H9 (cell line): ENCODE results near the gene ABCG2. TPM values are rescaled to one million over a fixed set of nuclear protein-coding genes. Genes with fewer than 3 reads are reported as not detected.

Experiments used
- DNase-seq: peaks from one replicate; pipeline ENCODE4 v3.0.0-alpha.2; 2017
- H2AFZ ChIP-seq: one replicate; pipeline ENCODE4 v1.6.1; 2013; ENCODE audit warnings: mild to moderate bottlenecking, low read length, control low read depth, moderate library complexity
- H2AK5ac ChIP-seq: 2 replicates; pipeline ENCODE4 v1.6.1; 2013; ENCODE audit warnings: low read length, control low read depth, mixed read lengths; ENCODE audit not compliant: insufficient read length
- H2BK120ac ChIP-seq: one replicate; pipeline ENCODE4 v1.6.1; 2013; ENCODE audit warnings: low read depth, mild to moderate bottlenecking, low read length, control low read depth, inconsistent platforms; ENCODE audit not compliant: poor library complexity, severe bottlenecking
- H2BK12ac ChIP-seq: 2 replicates; pipeline ENCODE4 v1.6.1; 2013; ENCODE audit warnings: low read length, control low read depth, mixed read lengths, low read depth; ENCODE audit not compliant: insufficient read length
- H2BK15ac ChIP-seq: 2 replicates; pipeline ENCODE4 v1.6.1; 2013; ENCODE audit warnings: low read depth, low read length, control low read depth
- H2BK20ac ChIP-seq: one replicate; pipeline ENCODE4 v1.6.1; 2013; ENCODE audit warnings: low read depth, mild to moderate bottlenecking, low read length, control low read depth, inconsistent platforms; ENCODE audit not compliant: poor library complexity, severe bottlenecking
- H2BK5ac ChIP-seq: 2 replicates; pipeline ENCODE4 v1.6.1; 2013; ENCODE audit warnings: low read length, control low read depth, mixed read lengths; ENCODE audit not compliant: insufficient read length
- H3K14ac ChIP-seq: 2 replicates; pipeline ENCODE4 v1.6.1; 2013; ENCODE audit warnings: low read length, control low read depth; ENCODE audit not compliant: insufficient read depth
- H3K18ac ChIP-seq: 2 replicates; pipeline ENCODE4 v1.6.1; 2013; ENCODE audit warnings: low read depth, mild to moderate bottlenecking, mixed read lengths, low read length, control low read depth; ENCODE audit not compliant: insufficient read length
- H3K23ac ChIP-seq: 2 replicates; pipeline ENCODE4 v1.6.1; 2013; ENCODE audit warnings: low read length, control low read depth, mixed read lengths, low read depth; ENCODE audit not compliant: insufficient read length
- H3K23me2 ChIP-seq: 2 replicates; pipeline ENCODE4 v1.6.1; 2013; ENCODE audit warnings: low read depth, mild to moderate bottlenecking, mixed read lengths, low read length, control low read depth; ENCODE audit not compliant: insufficient read length, poor library complexity, severe bottlenecking
- H3K27ac ChIP-seq: 2 replicates; pipeline ENCODE4 v1.5.1; 2013; ENCODE audit warnings: low read length, control low read depth, mixed read lengths, low read depth; ENCODE audit not compliant: insufficient read length
- H3K27me3 ChIP-seq: 2 replicates; pipeline ENCODE4 v1.6.1; 2013; ENCODE audit warnings: low read length, control low read depth, inconsistent platforms; ENCODE audit not compliant: insufficient read depth
- H3K4ac ChIP-seq: 2 replicates; pipeline ENCODE4 v1.6.1; 2013; ENCODE audit warnings: low read depth, mild to moderate bottlenecking, control low read depth, inconsistent platforms, low read length, moderate library complexity
- H3K4me1 ChIP-seq: 2 replicates; pipeline ENCODE4 v1.6.1; 2013; ENCODE audit warnings: low read length, control low read depth, inconsistent platforms; ENCODE audit not compliant: insufficient read depth
- H3K4me2 ChIP-seq: 2 replicates; pipeline ENCODE4 v1.6.1; 2013; ENCODE audit warnings: low read length, control low read depth, mixed read lengths; ENCODE audit not compliant: insufficient read length, insufficient read depth
- H3K56ac ChIP-seq: 2 replicates; pipeline ENCODE4 v1.6.1; 2013; ENCODE audit warnings: low read depth, mild to moderate bottlenecking, mixed read lengths, low read length, control low read depth; ENCODE audit not compliant: insufficient read length
- H3K79me1 ChIP-seq: 2 replicates; pipeline ENCODE4 v1.6.1; 2013; ENCODE audit warnings: low read depth, mild to moderate bottlenecking, moderate library complexity, low read length, control low read depth, inconsistent platforms; ENCODE audit not compliant: insufficient read depth, poor library complexity, severe bottlenecking
- H3K79me2 ChIP-seq: 2 replicates; pipeline ENCODE4 v1.6.1; 2013; ENCODE audit warnings: low read length, control low read depth, inconsistent platforms; ENCODE audit not compliant: insufficient read depth
- H3K9ac ChIP-seq: 2 replicates; pipeline ENCODE4 v1.6.1; 2013; ENCODE audit warnings: low read length, control low read depth, mixed read lengths; ENCODE audit not compliant: insufficient read length; ENCODE audit errors: extremely low read depth
- H3K9me3 ChIP-seq: one replicate; pipeline ENCODE4 v1.6.1; 2013; ENCODE audit warnings: low read depth, low read length, inconsistent platforms; ENCODE audit not compliant: control insufficient read depth
- H3T11ph ChIP-seq: one replicate; pipeline ENCODE4 v1.6.1; 2013; ENCODE audit warnings: mild to moderate bottlenecking, low read length, control low read depth, inconsistent platforms
- H4K20me1 ChIP-seq: one replicate; pipeline ENCODE4 v1.6.1; 2013; ENCODE audit not compliant: control insufficient read depth, insufficient read length, insufficient read depth
- H4K5ac ChIP-seq: 2 replicates; pipeline ENCODE4 v1.6.1; 2013; ENCODE audit warnings: low read depth, mild to moderate bottlenecking, mixed read lengths, low read length, control low read depth; ENCODE audit not compliant: insufficient read length
- H4K8ac ChIP-seq: replicated peaks from 2 replicates; pipeline ENCODE4 v1.6.1; 2013; ENCODE audit warnings: low read length, control low read depth, mixed read lengths, low read depth; ENCODE audit not compliant: insufficient read length
- H4K91ac ChIP-seq: 2 replicates; pipeline ENCODE4 v1.6.1; 2013; ENCODE audit warnings: low read depth, mild to moderate bottlenecking, moderate library complexity, mixed read lengths, low read length, control low read depth; ENCODE audit not compliant: insufficient read length
- H3K27ac Mint-ChIP-seq, 3 experiments: 2 replicates in 2 of 3; 3 replicates in 1 of 3; pipeline ENCODE4 v1.8.0; 2020 to 2021; ENCODE audit warnings: mixed read lengths in 3 of 3, mild to moderate bottlenecking in 1 of 3, moderate library complexity in 1 of 3
- H3K27me3 Mint-ChIP-seq: 2 replicates; pipeline ENCODE4 v1.8.0; 2021; ENCODE audit warnings: low read depth, mild to moderate bottlenecking, moderate library complexity, mixed read lengths
- H3K36me3 Mint-ChIP-seq, 3 experiments: 2 replicates in 2 of 3; 3 replicates in 1 of 3; pipeline ENCODE4 v1.8.0; 2020 to 2021; ENCODE audit warnings: low read depth in 3 of 3, mixed read lengths in 3 of 3; ENCODE audit not compliant: insufficient read depth in 1 of 3
- H3K4me1 Mint-ChIP-seq, 2 experiments: 2 replicates each; pipeline ENCODE4 v1.8.0; 2020; ENCODE audit warnings: mixed read lengths in 2 of 2
- H3K4me3 Mint-ChIP-seq, 2 experiments: 2 replicates in 1 of 2; 3 replicates in 1 of 2; pipeline ENCODE4 v1.8.0; 2020 to 2021; ENCODE audit warnings: mild to moderate bottlenecking in 2 of 2, mixed read lengths in 2 of 2, moderate library complexity in 1 of 2
- H3K9me3 Mint-ChIP-seq, 2 experiments: 2 replicates in 1 of 2; 3 replicates in 1 of 2; pipeline ENCODE4 v1.8.0; 2020; ENCODE audit warnings: mild to moderate bottlenecking in 2 of 2, mixed read lengths in 2 of 2, moderate library complexity in 1 of 2
- CTCF ChIP-seq: fragments of 200-600 bp; sonication (generic); conservative IDR thresholded peaks from 3 replicates; pipeline ENCODE4 v1.8.0; 2021; ENCODE audit warnings: antibody characterized with exemption, mild to moderate bottlenecking
- WGBS: extraction: QIAGEN DNeasy Blood & Tissue Kit; methylation state at CpG from one replicate; pipeline ENCODE4 v1.1.7; 2013; ENCODE audit warnings: missing lambda C conversion rate, low lambda C conversion rate, mixed read lengths; ENCODE audit not compliant: insufficient read length; ENCODE audit errors: extremely low coverage; 5-methylcytosine and 5-hydroxymethylcytosine counted together
- total RNA-seq: library from RNA; stranded (reverse); gene quantifications from 2 replicates; pipeline ENCODE4 v1.2.1, GENCODE V29; 2021

The ABCG2 gene
- total RNA-seq, 1 experiment from 2014 or later = 1.5 TPM

GRCh38 chr4:88134536-88135355 is 23.7 kb downstream of the ABCG2 start:
- peaks cover 0 to 5% of the 10 kb centered on the region in 2 experiments; a peak in 1 of 4 replicates for H3K4me1 Mint-ChIP-seq
- Histone ChIP-seq H3K14ac (no peak overlapping the region), H2BK5ac (no peak overlapping the region), H3K9ac (no peak overlapping the region), H3T11ph (no peak overlapping the region), H3K23me2 (no peaks in the 10 kb centered on the region), H4K91ac (no peak overlapping the region), H3K56ac (no peak overlapping the region), H3K18ac (no peak overlapping the region), H2AFZ (no peak overlapping the region), H2BK120ac (no peak overlapping the region), H2BK12ac (no peak overlapping the region), H3K27me3 (no peaks in the 10 kb centered on the region), H2AK5ac (no peak overlapping the region), H4K8ac (no peak overlapping the region), H3K4me1 (no peaks in the 10 kb centered on the region), H3K79me2 (no peaks in the 10 kb centered on the region), H2BK15ac (no peak overlapping the region), H3K79me1 (no peaks in the 10 kb centered on the region), H3K27ac (no peak overlapping the region), H3K23ac (no peak overlapping the region), H4K20me1 (no peaks in the 10 kb centered on the region), H4K5ac (no peak overlapping the region), H2BK20ac (no peak overlapping the region), H3K4ac (no peak overlapping the region), H3K9me3 (no peaks in the 10 kb centered on the region), H3K4me2 (no peak overlapping the region)
- TF ChIP-seq CTCF = no peak
- peaks cover 0 to 2% of the 10 kb centered on the region in 2 experiments; a peak in 1 of 5 replicates for H3K9me3 Mint-ChIP-seq
- no peaks in the 10 kb centered on the region; the same call in 1 of the 2 replicates for H3K27me3 Mint-ChIP-seq
- WGBS = no CpG with 5 or more reads among the region's 3 CpGs
- DNase-seq = no peak
- H3K4me3 Mint-ChIP-seq = no peak overlapping the region
- H3K36me3 Mint-ChIP-seq = peaks cover 0 to 2% (median 0%) of the 10 kb centered on the region in 3 experiments; a peak in 1 of 7 replicates
- no peak overlapping the region for H3K27ac Mint-ChIP-seq
